HG03196 (cell line): ENCODE results near the gene FOXD1.
"Not testable (repeated sequence)": the region's sequence is repeated elsewhere in the genome, so short reads cannot be mapped to it uniquely, and the experiment has no call there.

Experiments used
- ATAC-seq: cut with Tn5 transposase; IDR thresholded peaks from one replicate; pipeline ENCODE4 v1.9.1; 2021; ENCODE audit not compliant: unreplicated experiment

The FOXD1 gene

GRCh38 chr5:73418244-73418691 is 30.3 kb downstream of the FOXD1 start:
- no peak for ATAC-seq

- ATAC-seq: no peak
Measured at GRCh38 chr5:73417303-73418034, 31.1 kb downstream of the FOXD1 start.

- ATAC-seq: no peak
Measured at GRCh38 chr5:73415617-73416016, 33.0 kb downstream of the FOXD1 start.

GRCh38 chr5:73415171-73415570 is 33.4 kb downstream of the FOXD1 start:
- ATAC-seq: no peak

GRCh38 chr5:73412597-73412988 is 36.0 kb downstream of the FOXD1 start:
- no peak for ATAC-seq

- no peak for ATAC-seq
Measured at GRCh38 chr5:73411936-73412596, 36.5 kb downstream of the FOXD1 start.

GRCh38 chr5:73409927-73410326 is 38.6 kb downstream of the FOXD1 start:
- not testable (repeated sequence) for ATAC-seq

GRCh38 chr5:73405691-73406090 is 42.9 kb downstream of the FOXD1 start:
- no peak for ATAC-seq

- no peak for ATAC-seq
Measured at GRCh38 chr5:73399775-73400174, 48.8 kb downstream of the FOXD1 start.
